HepG2 (cell line): ENCODE measurements around the gene TACC2. TPM values are rescaled to one million over a fixed set of nuclear protein-coding genes. Genes with fewer than 3 reads are reported as not detected.
A peak's percentile ranks its signal among the peaks of the same experiment; 100 is the strongest.

Source experiments
- ATAC-seq: fragments of 200-7000 bp; cut with Tn5 transposase; 3 replicates; pipeline ENCODE4 v1.9.1; 2020; ENCODE audit warnings: mild to moderate bottlenecking, moderate library complexity
- BruUV-seq: library from RNA; stranded (reverse); fragments of 400-500 nt; replicated peaks from 2 replicates; lab custom pipeline; 2021; lab: Mats Ljungman, UMichigan
- CTCF ChIA-PET: fragments of 300-600 bp; formaldehyde crosslinking; extraction: SDS; loops from one replicate; lab custom pipeline; 2021; ENCODE audit warnings: low total read pairs, inconsistent platforms, low intra/inter-chr PET ratio; lab: Yijun Ruan, JAX
- POLR2A ChIA-PET: fragments of 350-600 bp; sonication (Branson Sonifier 250); formaldehyde crosslinking; loops from one replicate; lab custom pipeline; 2020; ENCODE audit warnings: antibody characterized with exemption, inconsistent platforms; lab: Yijun Ruan, JAX
- DNase-seq: peaks from one replicate; pipeline ENCODE4 v3.0.0-alpha.2; 2015; ENCODE audit warnings: low spot score
- FAIRE-seq: peaks from 3 replicates; lab custom pipeline; 2011; peaks lifted over from hg19 to GRCh38; lab: Jason Lieb, UNC
- H2AFZ ChIP-seq: one replicate; pipeline ENCODE4 v1.6.1; 2011; ENCODE audit warnings: low read length, inconsistent platforms
- H3K27ac ChIP-seq: fragments of 300-600 bp; 3 replicates; pipeline ENCODE4 v1.8.0; 2011; ENCODE audit warnings: mixed run types, mild to moderate bottlenecking, mixed read lengths, low read length, inconsistent platforms; ENCODE audit not compliant: insufficient read depth; ENCODE audit errors: extremely low read length
- H3K27me3 ChIP-seq, 2 experiments: fragments of 200-600 bp in 1 of 2; 2 replicates in 1 of 2; 3 replicates in 1 of 2; pipeline versions ENCODE4 v1.6.0 to v1.8.0; 2011; ENCODE audit warnings: low read length in 2 of 2, mild to moderate bottlenecking in 2 of 2, moderate library complexity in 2 of 2, inconsistent platforms in 1 of 2; ENCODE audit not compliant: insufficient read depth in 2 of 2, control insufficient read depth in 1 of 2
- H3K36me3 ChIP-seq, 2 experiments: fragments of 200-600 bp in 1 of 2; replicated peaks in 1 of 2; 2 replicates in 1 of 2; 3 replicates in 1 of 2; pipeline versions ENCODE4 v1.5.1 to v1.8.0; 2011; ENCODE audit warnings: low read length in 2 of 2, inconsistent platforms in 1 of 2; ENCODE audit not compliant: insufficient read depth in 2 of 2, control insufficient read depth in 1 of 2
- H3K4me1 ChIP-seq: 2 replicates; pipeline ENCODE4 v1.5.1; 2012; ENCODE audit warnings: low read length, inconsistent platforms; ENCODE audit not compliant: insufficient read depth
- H3K4me2 ChIP-seq: 2 replicates; pipeline ENCODE4 v1.6.0; 2011; ENCODE audit warnings: low read depth, low read length, inconsistent platforms
- H3K4me3 ChIP-seq, 3 experiments: fragments of 200-600 bp in 1 of 3; sonication (generic), shearing (Covaris generic) in 1 of 3; replicated peaks in 1 of 3; 2 replicates each; pipeline ENCODE4 v1.5.1; 2011 to 2016; ENCODE audit warnings: low read length in 3 of 3, inconsistent platforms in 2 of 3, low read depth in 2 of 3, mild to moderate bottlenecking in 2 of 3, control low read depth in 1 of 3, mixed read lengths in 1 of 3; ENCODE audit not compliant: insufficient read depth in 1 of 3
- H3K79me2 ChIP-seq: one replicate; pipeline ENCODE4 v1.6.1; 2011; ENCODE audit warnings: low read length, inconsistent platforms; ENCODE audit not compliant: insufficient read depth
- H3K9ac ChIP-seq: 2 replicates; pipeline ENCODE4 v1.6.0; 2011; ENCODE audit warnings: mild to moderate bottlenecking, low read depth, low read length, inconsistent platforms; ENCODE audit not compliant: insufficient read depth
- H3K9me3 ChIP-seq: 2 replicates; pipeline ENCODE4 v1.5.1; 2012; ENCODE audit warnings: mild to moderate bottlenecking, low read length
- H4K20me1 ChIP-seq: 2 replicates; pipeline ENCODE4 v1.6.0; 2011; ENCODE audit warnings: inconsistent platforms, mild to moderate bottlenecking, low read length, moderate library complexity; ENCODE audit not compliant: insufficient read depth
- CBX2 ChIP-seq, 2 experiments: fragments of 200-600 bp in 1 of 2; sonication (generic); formaldehyde crosslinking in 1 of 2; IDR thresholded peaks; 2 replicates each; pipeline versions ENCODE4 v1.7.0 to v1.8.1; 2018 to 2022; ENCODE audit warnings: low read depth in 2 of 2, low read length in 1 of 2, mild to moderate bottlenecking in 1 of 2, missing genetic modification reagents in 1 of 2
- FLYWCH1 ChIP-seq: sonication (generic); formaldehyde crosslinking; IDR thresholded peaks from 2 replicates; pipeline ENCODE4 v1.8.1; 2023; ENCODE audit warnings: mild to moderate bottlenecking, missing genetic modification reagents
- GABPB1 ChIP-seq: IDR thresholded peaks from 2 replicates; pipeline ENCODE4 v1.6.1; 2016; ENCODE audit warnings: mild to moderate bottlenecking, missing genetic modification reagents, moderate library complexity, missing compliant biosample characterization
- GPN1 ChIP-seq: sonication (generic); formaldehyde crosslinking; IDR thresholded peaks from 2 replicates; pipeline ENCODE4 v1.5.1; 2020; ENCODE audit warnings: missing genetic modification reagents, borderline replicate concordance
- HES4 ChIP-seq: sonication (generic); formaldehyde crosslinking; IDR thresholded peaks from 2 replicates; pipeline ENCODE4 v1.9.0; 2021; ENCODE audit warnings: mild to moderate bottlenecking, missing genetic modification reagents, borderline replicate concordance
- HIVEP1 ChIP-seq: sonication (generic); formaldehyde crosslinking; IDR thresholded peaks from 2 replicates; pipeline ENCODE4 v1.4.0; 2020; ENCODE audit warnings: mild to moderate bottlenecking, missing genetic modification reagents
- HNRNPLL ChIP-seq: fragments of 200-400 bp; formaldehyde crosslinking; IDR thresholded peaks from 2 replicates; pipeline ENCODE4 v1.6.1; 2017; ENCODE audit warnings: mild to moderate bottlenecking, low read depth, low read length; ENCODE audit not compliant: poor library complexity, severe bottlenecking
- HOXA7 ChIP-seq: sonication (generic); formaldehyde crosslinking; IDR thresholded peaks from 2 replicates; pipeline ENCODE4 v1.8.1; 2022; ENCODE audit warnings: mild to moderate bottlenecking, missing genetic modification reagents, moderate library complexity
- PLRG1 ChIP-seq: fragments of 450-650 bp; conservative IDR thresholded peaks from 2 replicates; pipeline ENCODE4 v1.6.1; 2016
- RARG ChIP-seq: sonication (generic); formaldehyde crosslinking; IDR thresholded peaks from 2 replicates; pipeline ENCODE4 v1.4.0; 2020; ENCODE audit warnings: low read depth, mild to moderate bottlenecking, missing genetic modification reagents
- RBM22 ChIP-seq: fragments of 200-400 bp; formaldehyde crosslinking; optimal IDR thresholded peaks from 2 replicates; pipeline ENCODE3; 2017; ENCODE audit warnings: mild to moderate bottlenecking, low read length, moderate library complexity
- REL ChIP-seq: sonication (generic); formaldehyde crosslinking; conservative IDR thresholded peaks from 2 replicates; pipeline ENCODE4 v1.8.0; 2022; ENCODE audit warnings: mild to moderate bottlenecking, missing genetic modification reagents, moderate library complexity
- SNAPC2 ChIP-seq: sonication (generic); formaldehyde crosslinking; IDR thresholded peaks from 2 replicates; pipeline ENCODE4 v1.8.1; 2022; ENCODE audit warnings: mild to moderate bottlenecking, missing genetic modification reagents
- STAG1 ChIP-seq: sonication (generic); formaldehyde crosslinking; IDR thresholded peaks from 2 replicates; pipeline ENCODE4 v1.4.0; 2020; ENCODE audit warnings: missing genetic modification reagents
- TSC22D2 ChIP-seq: sonication (generic); formaldehyde crosslinking; IDR thresholded peaks from 2 replicates; pipeline ENCODE4 v1.5.1; 2020; ENCODE audit warnings: missing genetic modification reagents, mild to moderate bottlenecking, borderline replicate concordance
- ZNF350 ChIP-seq: sonication (generic); formaldehyde crosslinking; IDR thresholded peaks from 2 replicates; pipeline ENCODE4 v1.4.0; 2020; ENCODE audit warnings: mild to moderate bottlenecking, low read depth, missing genetic modification reagents, borderline replicate concordance
- WGBS: methylation state at CpG from one replicate; pipeline ENCODE4 v1.1.6; 2017; ENCODE audit warnings: low lambda C conversion rate; 5-methylcytosine and 5-hydroxymethylcytosine counted together
- in situ Hi-C: cut with HindIII; loops from 2 replicates; pipeline ENCODE4 v1.10.0; 2017; ENCODE audit warnings: low pct_unique_long_range_greater_than_20kb; ENCODE audit not compliant: extremely low pct_ligation_motif_present
- intact Hi-C: fragments of 100-400 bp; cut with micrococcal nuclease; formaldehyde crosslinking; loops from one replicate; pipeline ENCODE4 v1.10.0; 2022; ENCODE audit not compliant: unreplicated experiment
- polyA plus RNA-seq, 8 experiments: library from polyadenylated mRNA; depleted of rRNA in 3 of 8; stranded (reverse) in 7 of 8; unstranded in 1 of 8; fragments of >200 nt; fragmentation: Illumina TruSeq in 4 of 8; extraction: Trizol in 4 of 8; gene quantifications; 2 replicates each; pipeline versions ENCODE4 v1.2.1 to v1.2.3, GENCODE V29; 2011 to 2016; ENCODE audit warnings: low read depth in 4 of 8, missing spikeins in 1 of 8, mixed read lengths in 1 of 8; ENCODE audit not compliant: insufficient read depth in 1 of 8
- total RNA-seq, 5 experiments: library from RNA; depleted of rRNA; stranded (reverse); fragments of >200 nt; fragmentation: Illumina TruSeq; extraction: Trizol; gene quantifications; 2 replicates each; pipeline ENCODE4 v1.2.3, GENCODE V29; 2016; ENCODE audit warnings: low read depth in 1 of 5
- TF ChIP-seq, protein P1 (sequence below): sonication (generic); formaldehyde crosslinking; IDR thresholded peaks from 2 replicates; pipeline ENCODE4 v1.4.0; 2020; ENCODE audit warnings: mild to moderate bottlenecking, missing genetic modification reagents
- TF ChIP-seq, protein P2 (sequence below): sonication (generic); formaldehyde crosslinking; IDR thresholded peaks from 2 replicates; pipeline ENCODE4 v1.4.0; 2020; ENCODE audit warnings: missing genetic modification reagents, mild to moderate bottlenecking, borderline replicate concordance
- TF ChIP-seq, protein P3 (sequence below): sonication (generic); formaldehyde crosslinking; conservative IDR thresholded peaks from 2 replicates; pipeline ENCODE4 v1.5.0; 2020; ENCODE audit warnings: missing genetic modification reagents
- TF ChIP-seq, protein P4 (sequence below): sonication (generic); formaldehyde crosslinking; IDR thresholded peaks from 2 replicates; pipeline ENCODE4 v1.5.0; 2020; ENCODE audit warnings: missing genetic modification reagents, mild to moderate bottlenecking, borderline replicate concordance

TACC2 gene
- total and polyA plus RNA-seq, 2 of the 13 experiments (the other 11 are each of a cell fraction or from before 2014, with no cell fraction given), result 11.8 to 16.0 TPM

DNA sequence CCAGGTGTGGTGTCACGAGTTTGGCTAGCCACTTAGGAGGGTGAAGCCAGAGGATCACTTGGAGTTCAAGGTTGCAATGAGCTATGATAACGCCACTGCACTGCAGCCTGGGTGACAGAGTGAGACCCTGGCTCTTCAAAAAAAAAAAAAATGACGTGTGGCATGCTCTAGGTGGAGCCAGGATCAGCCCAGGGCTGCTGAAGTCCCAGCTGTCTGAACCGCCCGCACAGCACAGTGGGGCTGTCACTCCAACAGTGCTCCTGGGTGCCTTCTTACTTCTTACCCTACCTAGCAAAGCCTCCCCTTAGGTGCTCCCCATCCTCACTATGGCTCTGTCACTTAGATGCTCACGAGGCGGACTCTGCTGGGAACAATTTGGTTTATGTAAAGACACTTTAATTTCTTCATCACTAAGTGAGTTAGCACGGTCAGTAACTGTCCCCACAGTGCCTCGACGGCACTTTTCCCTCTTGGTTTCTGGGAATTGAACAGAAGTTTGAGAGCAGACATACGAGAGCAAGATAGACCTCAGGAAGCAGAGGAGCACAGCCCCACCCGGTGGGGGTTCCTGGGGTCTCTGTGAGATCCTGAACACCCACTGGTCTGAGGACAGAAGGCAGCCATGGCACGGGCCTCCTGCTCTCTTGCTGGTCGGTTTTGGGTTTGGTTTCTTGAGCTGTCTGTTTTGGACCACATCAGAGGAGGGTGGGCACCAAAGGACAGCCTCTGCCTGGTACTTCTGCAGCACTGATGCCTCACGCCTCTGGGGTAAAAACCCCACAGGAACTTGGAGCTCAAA, 215.9 kb downstream of the TACC2 start:
- BruUV-seq, result no TSS peak
- TF ChIP-seq GPN1, result no peak
- no peak for TF ChIP-seq RARG (CRISPR knock-in tag)
- no peak for TF ChIP-seq FLYWCH1 (CRISPR knock-in tag)
- TF ChIP-seq HIVEP1 (CRISPR knock-in tag), result no peak
- TF ChIP-seq TSC22D2, result no peak
- TF ChIP-seq RBM22, result peak; percentile 36
- TF ChIP-seq HOXA7 (CRISPR knock-in tag), result no peak
- TF ChIP-seq GABPB1 (CRISPR knock-in tag), result no peak
- TF ChIP-seq, protein P1, sequence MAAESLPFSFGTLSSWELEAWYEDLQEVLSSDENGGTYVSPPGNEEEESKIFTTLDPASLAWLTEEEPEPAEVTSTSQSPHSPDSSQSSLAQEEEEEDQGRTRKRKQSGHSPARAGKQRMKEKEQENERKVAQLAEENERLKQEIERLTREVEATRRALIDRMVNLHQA (CRISPR knock-in tag), result no peak
- TF ChIP-seq, protein P2, sequence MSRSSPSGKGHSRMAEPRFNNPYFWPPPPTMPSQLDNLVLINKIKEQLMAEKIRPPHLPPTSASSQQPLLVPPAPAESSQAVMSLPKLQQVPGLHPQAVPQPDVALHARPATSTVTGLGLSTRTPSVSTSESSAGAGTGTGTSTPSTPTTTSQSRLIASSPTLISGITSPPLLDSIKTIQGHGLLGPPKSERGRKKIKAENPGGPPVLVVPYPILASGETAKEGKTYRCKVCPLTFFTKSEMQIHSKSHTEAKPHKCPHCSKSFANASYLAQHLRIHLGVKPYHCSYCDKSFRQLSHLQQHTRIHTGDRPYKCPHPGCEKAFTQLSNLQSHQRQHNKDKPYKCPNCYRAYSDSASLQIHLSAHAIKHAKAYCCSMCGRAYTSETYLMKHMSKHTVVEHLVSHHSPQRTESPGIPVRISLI (CRISPR knock-in tag), result peak; percentile 44; the same call in 1 of the 2 replicates
- TF ChIP-seq REL, result no peak
- TF ChIP-seq SNAPC2 (CRISPR knock-in tag), result no peak
- TF ChIP-seq, protein P3, sequence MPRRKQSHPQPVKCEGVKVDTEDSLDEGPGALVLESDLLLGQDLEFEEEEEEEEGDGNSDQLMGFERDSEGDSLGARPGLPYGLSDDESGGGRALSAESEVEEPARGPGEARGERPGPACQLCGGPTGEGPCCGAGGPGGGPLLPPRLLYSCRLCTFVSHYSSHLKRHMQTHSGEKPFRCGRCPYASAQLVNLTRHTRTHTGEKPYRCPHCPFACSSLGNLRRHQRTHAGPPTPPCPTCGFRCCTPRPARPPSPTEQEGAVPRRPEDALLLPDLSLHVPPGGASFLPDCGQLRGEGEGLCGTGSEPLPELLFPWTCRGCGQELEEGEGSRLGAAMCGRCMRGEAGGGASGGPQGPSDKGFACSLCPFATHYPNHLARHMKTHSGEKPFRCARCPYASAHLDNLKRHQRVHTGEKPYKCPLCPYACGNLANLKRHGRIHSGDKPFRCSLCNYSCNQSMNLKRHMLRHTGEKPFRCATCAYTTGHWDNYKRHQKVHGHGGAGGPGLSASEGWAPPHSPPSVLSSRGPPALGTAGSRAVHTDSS (CRISPR knock-in tag), result no peak
- TF ChIP-seq, protein P4, sequence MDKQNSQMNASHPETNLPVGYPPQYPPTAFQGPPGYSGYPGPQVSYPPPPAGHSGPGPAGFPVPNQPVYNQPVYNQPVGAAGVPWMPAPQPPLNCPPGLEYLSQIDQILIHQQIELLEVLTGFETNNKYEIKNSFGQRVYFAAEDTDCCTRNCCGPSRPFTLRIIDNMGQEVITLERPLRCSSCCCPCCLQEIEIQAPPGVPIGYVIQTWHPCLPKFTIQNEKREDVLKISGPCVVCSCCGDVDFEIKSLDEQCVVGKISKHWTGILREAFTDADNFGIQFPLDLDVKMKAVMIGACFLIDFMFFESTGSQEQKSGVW (CRISPR knock-in tag), result no peak
- TF ChIP-seq CBX2 (IDR thresholded peaks at IDR 0.05; ENCODE audit: low read depth, low read length), result no peak
- no peak for TF ChIP-seq CBX2 (CRISPR knock-in tag; IDR thresholded peaks at IDR 0.05; ENCODE audit: low read depth)
- no peak for TF ChIP-seq HES4 (CRISPR knock-in tag)
- no peak for TF ChIP-seq HNRNPLL
- peak; percentile 21; the same call in 1 of the 2 replicates for TF ChIP-seq STAG1
- TF ChIP-seq ZNF350, result no peak
- no peak for TF ChIP-seq PLRG1

More for the DNA sequence above, 215.9 kb downstream of the TACC2 start:
- Histone ChIP-seq H3K9ac (no peak overlapping the region), H2AFZ (no peak overlapping the region), H3K79me2 (no peaks in the 10 kb centered on the region), H3K27ac (no peak overlapping the region), H3K9me3 (no peaks in the 10 kb centered on the region), H3K27me3 (no peaks in the 10 kb centered on the region), H3K4me1 (peaks cover 29% of the 10 kb centered on the region), H3K4me3 (no peak overlapping the region), H3K4me2 (no peak overlapping the region), H4K20me1 (no peaks in the 10 kb centered on the region; the same call in 1 of the 2 replicates), H3K36me3 (peaks cover 9 to 10% of the 10 kb centered on the region in 2 experiments; a peak in 4 of 5 replicates)
- ATAC-seq (peak; percentile 56), DNase-seq (no peak), FAIRE-seq (no peak)
- in situ Hi-C loops, result no loop called here
- CTCF ChIA-PET, result no interaction called here
- intact Hi-C loops, result no loop called here
- 90% methylated on average over 13 of the region's 15 CpGs for WGBS
- POLR2A ChIA-PET, result no interaction called here
